Ovary (tissue), 9 donors: Measurements from ENCODE around the gene DPF3. TPM values are rescaled to one million over a fixed set of nuclear protein-coding genes. Genes with fewer than 3 reads are reported as not detected.

Source experiments
- DNase-seq, 5 donors: peaks; one replicate each; pipeline ENCODE4 v3.0.0-alpha.2; 2019 to 2020
- H3K27ac ChIP-seq, 2 donors: fragments of 200-600 bp; one replicate each; pipeline versions ENCODE4 v1.5.1 to v1.8.0; 2019 to 2022
- H3K27me3 ChIP-seq: fragments of 200-600 bp; one replicate; pipeline ENCODE4 v1.8.0; 2022
- H3K36me3 ChIP-seq: fragments of 200-600 bp; sonication (generic); one replicate; pipeline ENCODE4 v1.5.1; 2019
- H3K4me1 ChIP-seq: one replicate; pipeline ENCODE4 v1.8.1; 2013; ENCODE audit warnings: mild to moderate bottlenecking, moderate library complexity; ENCODE audit not compliant: insufficient read depth
- H3K4me3 ChIP-seq: fragments of 200-600 bp; sonication (generic); one replicate; pipeline ENCODE4 v1.5.1; 2017
- H3K9me3 ChIP-seq, 2 donors: fragments of 200-600 bp in 1 of 2; sonication (generic) in 1 of 2; one replicate each; pipeline versions ENCODE4 v1.5.1 to v1.8.1; 2013 to 2019; ENCODE audit warnings: mild to moderate bottlenecking in 1 of 2, moderate library complexity in 1 of 2
- CTCF ChIP-seq, 3 donors: fragments of 450-650 bp in 2 of 3; fragments of 200-600 bp in 1 of 3; IDR thresholded peaks; one replicate each; pipeline versions ENCODE4 v1.5.1 to v1.8.0; 2016 to 2022; ENCODE audit warnings: antibody characterized with exemption in 3 of 3, mild to moderate bottlenecking in 1 of 3
- EP300 ChIP-seq: sonication (generic); formaldehyde crosslinking; IDR thresholded peaks from one replicate; pipeline ENCODE4 v1.6.1; 2017; ENCODE audit warnings: antibody characterized with exemption
- POLR2A ChIP-seq: fragments of 450-650 bp; IDR thresholded peaks from one replicate; pipeline ENCODE4 v1.6.1; 2017; ENCODE audit warnings: antibody characterized with exemption, mild to moderate bottlenecking, moderate library complexity
- WGBS, 3 donors: extraction: QIAGEN DNeasy Blood & Tissue Kit in 1 of 3; methylation state at CpG; one replicate each; pipeline versions ENCODE4 v1.1.5 to v1.1.7; 2013 to 2017; 5-methylcytosine and 5-hydroxymethylcytosine counted together
- intact Hi-C, 4 donors: fragments of 100-400 bp; cut with DNase I; formaldehyde crosslinking; loops; one replicate each; pipeline versions ENCODE4 v1.11.0 to v1.15.1; 2022 to 2023
- polyA plus RNA-seq, 2 donors: library from polyadenylated mRNA; stranded (reverse); fragments of 200-250 nt in 1 of 2; fragments of 350-450 nt in 1 of 2; fragmentation: Illumina TruSeq in 1 of 2; extraction: RNeasy Lipid Tissue Mini Kit (QIAGEN cat#74804) in 1 of 2; gene quantifications; one replicate each; pipeline ENCODE4 v1.2.3, GENCODE V29; 2013 to 2014
- total RNA-seq, 7 donors: library from RNA; depleted of rRNA in 2 of 7; stranded (reverse); fragments of >200 nt in 2 of 7; fragmentation: NEBNext Ultra II Directional in 3 of 7; extraction: Animal tissue kit (Norgen Biotek cat#: 25700) in 3 of 7; gene quantifications; one replicate each; pipeline versions ENCODE4 v1.1.0 to v1.2.4, GENCODE V29; 2016 to 2023
- donor health status: DM: no; HTN: no; CAD: no; lungs with moderate emphysema.
- donor health status: DM: no; HTN: no; CAD: no.
- donor health status: Bipolar disorder and iron deficiency.
- donor health status: DM: yes; HTN: yes; CAD: no.
- donor health status: DM: no; HTN: no; CAD: no.
- donor health status: DM: yes; HTN: yes; CAD: no.

Gene DPF3
- total and polyA plus RNA-seq, 9 donors: 6.3 to 34.4 (median 21.9) TPM

- intact Hi-C loops: no loop called here
- WGBS, 3 donors: 91 to 100% (median 92%) methylated on average over 2 of the region's 2 CpGs
- Histone ChIP-seq H3K27ac (no peak overlapping the region), H3K36me3 (no peaks in the 10 kb centered on the region), H3K27me3 (no peaks in the 10 kb centered on the region), H3K4me1 (peaks cover 11% of the 10 kb centered on the region), H3K4me3 (no peak overlapping the region), H3K9me3 (no peaks in the 10 kb centered on the region)
- no peak for TF ChIP-seq CTCF (IDR thresholded peaks at IDR 0.05)
- no peak for TF ChIP-seq POLR2A
- DNase-seq: no peak
Measured at GRCh38 chr14:72825486-72825885, 68.4 kb downstream of the DPF3 start.

GRCh38 chr14:72824051-72824450 lies 69.8 kb downstream of the DPF3 start:
- 79 to 90% (median 83%) methylated on average over 2 of the region's 2 CpGs for WGBS, 3 donors
- H3K27me3 ChIP-seq: no peaks in the 10 kb centered on the region
- no peak for DNase-seq
- intact Hi-C loops: no loop called here
- no peak for TF ChIP-seq POLR2A
- TF ChIP-seq CTCF (IDR thresholded peaks at IDR 0.05): no peak
- no peak for TF ChIP-seq EP300
- peaks cover 7% of the 10 kb centered on the region for H3K4me1 ChIP-seq
- H3K4me3 ChIP-seq: no peak overlapping the region
- H3K9me3 ChIP-seq: no peaks in the 10 kb centered on the region
- H3K27ac ChIP-seq: no peak overlapping the region
- no peaks in the 10 kb centered on the region for H3K36me3 ChIP-seq

GRCh38 chr14:72822946-72823611 lies 70.8 kb downstream of the DPF3 start:
- 57 to 70% (median 59%) methylated on average over 14 of the region's 14 CpGs for WGBS, 3 donors
- Histone ChIP-seq H3K9me3 (no peaks in the 10 kb centered on the region), H3K4me1 (peaks cover 7% of the 10 kb centered on the region), H3K27ac (no peak overlapping the region), H3K36me3 (no peaks in the 10 kb centered on the region), H3K27me3 (no peaks in the 10 kb centered on the region), H3K4me3 (no peak overlapping the region)
- intact Hi-C loops: no loop called here
- no peak for TF ChIP-seq POLR2A
- TF ChIP-seq CTCF (IDR thresholded peaks at IDR 0.05): no peak
- TF ChIP-seq EP300: no peak
- DNase-seq: no peak

- TF ChIP-seq EP300 (no peak), POLR2A (no peak), CTCF (IDR thresholded peaks at IDR 0.05) (no peak)
- Histone ChIP-seq H3K36me3 (no peaks in the 10 kb centered on the region), H3K27me3 (no peaks in the 10 kb centered on the region), H3K4me3 (no peak overlapping the region), H3K4me1 (peaks cover 5% of the 10 kb centered on the region), H3K9me3 (no peaks in the 10 kb centered on the region), H3K27ac (no peak overlapping the region)
- intact Hi-C loops: no loop called here
- WGBS, 3 donors: 97 to 98% (median 98%) methylated on average over 3 of the region's 3 CpGs
- DNase-seq: no peak
Measured at GRCh38 chr14:72818998-72819397, 74.9 kb downstream of the DPF3 start.
